T-cell (primary cell): Measurements from ENCODE around the gene SNX7. TPM values are rescaled to one million over a fixed set of nuclear protein-coding genes. Genes with fewer than 3 reads are reported as not detected.

Experiments used
- ATAC-seq, 4 experiments: fragments of 200-7000 bp in 3 of 4; fragments of 150-1000 bp in 1 of 4; cut with Tn5 transposase; replicated peaks in 1 of 4; 1 replicate in 3 of 4; 2 replicates in 1 of 4; pipeline ENCODE4 v1.10.0; 2021; ENCODE audit warnings: moderate library complexity in 3 of 4, mild to moderate bottlenecking in 2 of 4, moderate number of reproducible peaks in 1 of 4
- CTCF ChIA-PET, 2 donors: fragments of 300-600 bp; sonication (Branson Sonifier 250); formaldehyde crosslinking; loops; one replicate each; lab custom pipeline; 2022; ENCODE audit warnings: antibody characterized with exemption in 2 of 2; lab: Charles Lee
- POLR2A ChIA-PET, 2 donors: fragments of 300-600 bp; sonication (Branson Sonifier 250); formaldehyde crosslinking; loops; one replicate each; lab custom pipeline; 2022; ENCODE audit warnings: antibody characterized with exemption in 2 of 2; lab: Charles Lee
- DNase-seq, 35 experiments: peaks; one replicate each; pipeline versions ENCODE4 v3.0.0 to v3.0.0-alpha.2; 2013 to 2023
- H3K27ac ChIP-seq: one replicate; pipeline ENCODE4 v1.5.1; 2013; ENCODE audit warnings: low read length
- H3K27me3 ChIP-seq, 2 experiments: replicated peaks in 1 of 2; 1 replicate in 1 of 2; 2 replicates in 1 of 2; pipeline versions ENCODE4 v1.6.1 to v1.7.0; 2013; ENCODE audit warnings: low read length in 1 of 2, mixed read lengths in 1 of 2; ENCODE audit not compliant: control insufficient read depth in 2 of 2, insufficient read depth in 2 of 2; ENCODE audit errors: extremely low read depth in 1 of 2
- H3K36me3 ChIP-seq, 2 donors: 1 replicate in 1 of 2; 2 replicates in 1 of 2; pipeline versions ENCODE4 v1.6.1 to v1.7.0; 2013; ENCODE audit warnings: low read length in 1 of 2; ENCODE audit not compliant: control insufficient read depth in 2 of 2, insufficient read depth in 1 of 2; ENCODE audit errors: extremely low read depth in 1 of 2
- H3K4me1 ChIP-seq, 2 experiments: 1 replicate in 1 of 2; 2 replicates in 1 of 2; pipeline versions ENCODE4 v1.6.1 to v1.7.0; 2013; ENCODE audit warnings: low read length in 2 of 2, mixed read lengths in 1 of 2; ENCODE audit not compliant: insufficient read depth in 2 of 2, control insufficient read depth in 1 of 2; ENCODE audit errors: extremely low read depth in 1 of 2
- H3K4me3 ChIP-seq, 2 donors: 1 replicate in 1 of 2; 2 replicates in 1 of 2; pipeline versions ENCODE4 v1.5.1 to v1.7.0; 2013; ENCODE audit warnings: mild to moderate bottlenecking in 2 of 2, low read length in 1 of 2, moderate library complexity in 1 of 2; ENCODE audit not compliant: control insufficient read depth in 1 of 2; ENCODE audit errors: extremely low read depth in 1 of 2
- H3K9me3 ChIP-seq: 2 replicates; pipeline ENCODE4 v1.7.0; 2013
- H3K27ac Mint-ChIP-seq, 2 donors: one replicate each; pipeline ENCODE4 v1.8.0; 2020 to 2021; ENCODE audit warnings: mild to moderate bottlenecking in 2 of 2, mixed read lengths in 2 of 2
- H3K27me3 Mint-ChIP-seq, 2 donors: one replicate each; pipeline ENCODE4 v1.8.0; 2021 to 2022; ENCODE audit warnings: mixed read lengths in 2 of 2
- H3K36me3 Mint-ChIP-seq: one replicate; pipeline ENCODE4 v1.8.0; 2021; ENCODE audit warnings: mixed read lengths
- H3K4me1 Mint-ChIP-seq, 3 donors: one replicate each; pipeline ENCODE4 v1.8.0; 2020 to 2022; ENCODE audit warnings: mixed read lengths in 3 of 3, mild to moderate bottlenecking in 1 of 3
- H3K4me3 Mint-ChIP-seq, 3 donors: one replicate each; pipeline ENCODE4 v1.8.0; 2020 to 2022; ENCODE audit warnings: mild to moderate bottlenecking in 3 of 3, mixed read lengths in 3 of 3, moderate library complexity in 3 of 3
- H3K9me3 Mint-ChIP-seq, 3 donors: one replicate each; pipeline ENCODE4 v1.8.0; 2020 to 2022; ENCODE audit warnings: mixed read lengths in 3 of 3
- WGBS: methylation state at CpG from one replicate; pipeline ENCODE4 v1.1.5; 2013; ENCODE audit warnings: missing lambda C conversion rate; ENCODE audit not compliant: insufficient coverage; 5-methylcytosine and 5-hydroxymethylcytosine counted together
- total RNA-seq, 35 experiments: library from RNA in 6 of 35; stranded (reverse) in 6 of 35; fragments of 120-200 nt in 1 of 35; gene quantifications; one replicate each; pipeline versions ENCODE4 v1.2.1 to v1.2.4 and lab custom pipeline; 2013 to 2026

Gene SNX7
- total RNA-seq, 5 donors from 2014 or later (not counting 1 experiment from before 2014, with no cell fraction given) = 0.36 to 1.3 (median 0.47) TPM; not detected in 2

GRCh38 chr1:98749152-98749756 lies 87.7 kb downstream of the SNX7 start:
- POLR2A ChIA-PET = no interaction called here
- H3K4me1 ChIP-seq = no peaks in the 10 kb centered on the region
- no peaks in the 10 kb centered on the region for H3K9me3 Mint-ChIP-seq
- WGBS = no CpG with 5 or more reads among the region's 2 CpGs
- no peaks in the 10 kb centered on the region for H3K36me3 Mint-ChIP-seq
- no peak overlapping the region for H3K4me3 ChIP-seq
- CTCF ChIA-PET = interaction anchor here (0.8 to 3.6 kb wide), 11 partner anchors 10 to 958 kb away, joined by 3 to 21 read pairs (median 5); no protein-coding TSS in a partner anchor
- peaks cover 0 to 7% of the 10 kb centered on the region in 2 donors for H3K27me3 Mint-ChIP-seq
- no peaks in the 10 kb centered on the region for H3K36me3 ChIP-seq
- no peak for ATAC-seq
- H3K27ac Mint-ChIP-seq = no peak overlapping the region
- H3K27ac ChIP-seq = no peak overlapping the region
- no peaks in the 10 kb centered on the region for H3K9me3 ChIP-seq
- DNase-seq = peak in 1 of 35 experiments; percentile 40
- no peaks in the 10 kb centered on the region for H3K27me3 ChIP-seq
- H3K4me1 Mint-ChIP-seq = no peaks in the 10 kb centered on the region
- H3K4me3 Mint-ChIP-seq = no peak overlapping the region

GRCh38 chr1:98754176-98754575 lies 92.7 kb downstream of the SNX7 start:
- Mint-ChIP-seq H3K27me3 (no peaks in the 10 kb centered on the region), H3K36me3 (no peaks in the 10 kb centered on the region), H3K27ac (no peak overlapping the region), H3K9me3 (no peaks in the 10 kb centered on the region), H3K4me3 (no peak overlapping the region), H3K4me1 (no peaks in the 10 kb centered on the region)
- DNase-seq = no peak
- Histone ChIP-seq H3K4me1 (no peaks in the 10 kb centered on the region), H3K4me3 (no peak overlapping the region), H3K36me3 (no peaks in the 10 kb centered on the region), H3K27ac (no peak overlapping the region), H3K27me3 (no peaks in the 10 kb centered on the region), H3K9me3 (no peaks in the 10 kb centered on the region)
- WGBS = no CpG with 5 or more reads among the region's 1 CpG
- ChIA-PET POLR2A (interaction anchor here in 1 of 2 donors (0.6 kb wide), 1 partner anchor 42 kb away, joined by 3 read pairs; no protein-coding TSS in a partner anchor), CTCF (no interaction called here)
- no peak for ATAC-seq

GRCh38 chr1:98761219-98761865 lies 99.8 kb downstream of the SNX7 start:
- Histone ChIP-seq H3K4me1 (no peaks in the 10 kb centered on the region), H3K27me3 (no peaks in the 10 kb centered on the region), H3K4me3 (no peak overlapping the region), H3K27ac (no peak overlapping the region), H3K36me3 (no peaks in the 10 kb centered on the region), H3K9me3 (no peaks in the 10 kb centered on the region)
- ChIA-PET POLR2A (no interaction called here), CTCF (interaction anchor here in 1 of 2 donors (0.8 kb wide), 2 partner anchors 10 to 12 kb away, joined by 3 read pairs; no protein-coding TSS in a partner anchor)
- no peaks in the 10 kb centered on the region for H3K9me3 Mint-ChIP-seq
- no peak overlapping the region for H3K4me3 Mint-ChIP-seq
- ATAC-seq (no peak), DNase-seq (no peak)
- no peaks in the 10 kb centered on the region for H3K36me3 Mint-ChIP-seq
- 80% methylated on average over 2 of the region's 4 CpGs for WGBS
- H3K27ac Mint-ChIP-seq = no peak overlapping the region
- H3K27me3 Mint-ChIP-seq = no peaks in the 10 kb centered on the region
- peaks cover 0 to 8% (median 7%) of the 10 kb centered on the region in 3 donors for H3K4me1 Mint-ChIP-seq

GRCh38 chr1:98763488-98764150 lies 102.1 kb downstream of the SNX7 start:
- POLR2A ChIA-PET = no interaction called here
- Mint-ChIP-seq H3K27me3 (no peaks in the 10 kb centered on the region), H3K4me1 (peaks cover 0 to 8% (median 7%) of the 10 kb centered on the region in 3 donors)

GRCh38 chr1:98764485-98764884 lies 103.0 kb downstream of the SNX7 start:
- Histone ChIP-seq H3K9me3 (no peaks in the 10 kb centered on the region), H3K27ac (no peak overlapping the region), H3K36me3 (no peaks in the 10 kb centered on the region), H3K4me3 (no peak overlapping the region), H3K27me3 (no peaks in the 10 kb centered on the region), H3K4me1 (no peaks in the 10 kb centered on the region)
- no peak overlapping the region for H3K27ac Mint-ChIP-seq
- ChIA-PET POLR2A (no interaction called here), CTCF (interaction anchor here in 1 of 2 donors (1.2 kb wide), 1 partner anchor 15 kb away, joined by 3 read pairs; no protein-coding TSS in a partner anchor)
- no peaks in the 10 kb centered on the region for H3K27me3 Mint-ChIP-seq
- WGBS = no CpG with 5 or more reads among the region's 1 CpG
- no peaks in the 10 kb centered on the region for H3K9me3 Mint-ChIP-seq
- DNase-seq (no peak), ATAC-seq (no peak)
- no peaks in the 10 kb centered on the region for H3K36me3 Mint-ChIP-seq
- H3K4me1 Mint-ChIP-seq = peaks cover 0 to 8% (median 7%) of the 10 kb centered on the region in 3 donors
- H3K4me3 Mint-ChIP-seq = no peak overlapping the region

More at GRCh38 chr1:98763488-98764150, 102.1 kb downstream of the SNX7 start:
- no CpG with 5 or more reads among the region's 3 CpGs for WGBS
- Mint-ChIP-seq H3K27ac (no peak overlapping the region), H3K36me3 (no peaks in the 10 kb centered on the region), H3K9me3 (no peaks in the 10 kb centered on the region), H3K4me3 (no peak overlapping the region)
- Histone ChIP-seq H3K36me3 (no peaks in the 10 kb centered on the region), H3K27ac (no peak overlapping the region), H3K4me3 (no peak overlapping the region), H3K27me3 (no peaks in the 10 kb centered on the region), H3K4me1 (no peaks in the 10 kb centered on the region), H3K9me3 (no peaks in the 10 kb centered on the region)
- CTCF ChIA-PET = interaction anchor here in 1 of 2 donors (1.2 kb wide), 1 partner anchor 14 kb away, joined by 3 read pairs; no protein-coding TSS in a partner anchor
- DNase-seq (no peak), ATAC-seq (no peak)

GRCh38 chr1:98766255-98766654 lies 104.7 kb downstream of the SNX7 start:
- ATAC-seq (no peak), DNase-seq (no peak)
- Mint-ChIP-seq H3K4me3 (no peak overlapping the region), H3K36me3 (no peaks in the 10 kb centered on the region), H3K27ac (no peak overlapping the region), H3K9me3 (no peaks in the 10 kb centered on the region), H3K4me1 (peaks cover 0 to 7% (median 6%) of the 10 kb centered on the region in 3 donors), H3K27me3 (peaks cover 1 to 4% of the 10 kb centered on the region in 2 donors)
- POLR2A ChIA-PET = no interaction called here
- Histone ChIP-seq H3K27me3 (no peaks in the 10 kb centered on the region), H3K27ac (no peak overlapping the region), H3K36me3 (no peaks in the 10 kb centered on the region), H3K4me3 (no peak overlapping the region), H3K9me3 (no peaks in the 10 kb centered on the region), H3K4me1 (no peaks in the 10 kb centered on the region)
- CTCF ChIA-PET = no interaction called here
- 100% methylated on average over 2 of the region's 4 CpGs for WGBS
